ENCODE data around the gene SEC14L2.

- TF ChIP-seq, protein P1, sequence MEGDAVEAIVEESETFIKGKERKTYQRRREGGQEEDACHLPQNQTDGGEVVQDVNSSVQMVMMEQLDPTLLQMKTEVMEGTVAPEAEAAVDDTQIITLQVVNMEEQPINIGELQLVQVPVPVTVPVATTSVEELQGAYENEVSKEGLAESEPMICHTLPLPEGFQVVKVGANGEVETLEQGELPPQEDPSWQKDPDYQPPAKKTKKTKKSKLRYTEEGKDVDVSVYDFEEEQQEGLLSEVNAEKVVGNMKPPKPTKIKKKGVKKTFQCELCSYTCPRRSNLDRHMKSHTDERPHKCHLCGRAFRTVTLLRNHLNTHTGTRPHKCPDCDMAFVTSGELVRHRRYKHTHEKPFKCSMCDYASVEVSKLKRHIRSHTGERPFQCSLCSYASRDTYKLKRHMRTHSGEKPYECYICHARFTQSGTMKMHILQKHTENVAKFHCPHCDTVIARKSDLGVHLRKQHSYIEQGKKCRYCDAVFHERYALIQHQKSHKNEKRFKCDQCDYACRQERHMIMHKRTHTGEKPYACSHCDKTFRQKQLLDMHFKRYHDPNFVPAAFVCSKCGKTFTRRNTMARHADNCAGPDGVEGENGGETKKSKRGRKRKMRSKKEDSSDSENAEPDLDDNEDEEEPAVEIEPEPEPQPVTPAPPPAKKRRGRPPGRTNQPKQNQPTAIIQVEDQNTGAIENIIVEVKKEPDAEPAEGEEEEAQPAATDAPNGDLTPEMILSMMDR (IDR thresholded peaks at IDR 0.05): no peak
- TF ChIP-seq POLR2A (IDR thresholded peaks at IDR 0.05) (no peak), POLR2AphosphoS5 (IDR thresholded peaks at IDR 0.05) (no peak), EP300 (IDR thresholded peaks at IDR 0.05) (no peak)
These were observed 10.2 kb upstream of the SEC14L2 start for GRCh38 chr22:30386608-30386959.

All from sigmoid colon (tissue), 4 donors.